SH-SY5Y (cell line): ENCODE results near the gene DLGAP4.

Experiments
- GATA2 ChIP-seq: IDR thresholded peaks from 2 replicates; pipeline ENCODE4 v1.6.1; 2011; ENCODE audit warnings: mild to moderate bottlenecking, low read depth, low read length
- GATA3 ChIP-seq: IDR thresholded peaks from 2 replicates; pipeline ENCODE4 v1.6.1; 2011; ENCODE audit warnings: low read depth, mild to moderate bottlenecking, low read length, moderate library complexity

GRCh38 chr20:36366623-36367369 lies 60.7 kb downstream of the DLGAP4 start:
- TF ChIP-seq GATA2 (no peak), GATA3 (no peak)
